ENCODE measurements around the gene SAMD5.

DNA sequence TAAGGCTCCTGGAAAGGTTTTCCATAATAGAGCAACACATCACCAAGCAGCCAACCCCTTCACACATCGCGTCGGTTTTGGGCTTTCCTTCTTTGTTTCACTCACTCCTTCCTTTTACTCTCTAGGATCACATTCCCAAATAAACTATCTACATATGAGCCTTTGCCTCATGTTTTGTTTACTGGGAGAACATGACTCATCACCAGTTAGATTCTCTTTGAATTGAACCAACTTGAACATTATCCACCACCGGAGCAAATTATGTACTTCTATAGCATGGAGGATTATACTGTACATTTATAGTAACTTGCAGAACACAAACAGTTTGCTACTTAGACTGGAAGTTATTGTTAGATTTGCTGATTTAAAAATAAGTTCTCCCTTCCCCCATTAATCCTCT is 41.0 kb downstream of the SAMD5 start:
- TF ChIP-seq FOXK2 (IDR thresholded peaks at IDR 0.05): no peak
- no peak for TF ChIP-seq NFRKB (IDR thresholded peaks at IDR 0.05)
- no peak for TF ChIP-seq ARNT (IDR thresholded peaks at IDR 0.05)
- TF ChIP-seq SP1 (IDR thresholded peaks at IDR 0.05): no peak
- no peak for TF ChIP-seq FOXM1 (IDR thresholded peaks at IDR 0.05; ENCODE audit: borderline replicate concordance)
- no peak for TF ChIP-seq FOXA1 (IDR thresholded peaks at IDR 0.05)
- no peak for TF ChIP-seq ELF4 (IDR thresholded peaks at IDR 0.05)
- no peak for TF ChIP-seq TARDBP (IDR thresholded peaks at IDR 0.05)
- TF ChIP-seq ZNF384 (IDR thresholded peaks at IDR 0.05): no peak
